Large intestine (tissue), 3 donors: ENCODE results near the gene SMS. TPM values are rescaled to one million over a fixed set of nuclear protein-coding genes. Genes with fewer than 3 reads are reported as not detected.

Experiments
- DNase-seq, 2 donors: peaks; one replicate each; pipeline versions ENCODE4 v3.0.0 to v3.0.0-alpha.2; 2013
- H3K27ac ChIP-seq: one replicate; pipeline ENCODE4 v1.5.1; 2013; ENCODE audit warnings: low read length
- H3K27me3 ChIP-seq: 2 replicates; pipeline ENCODE4 v1.6.1; 2013; ENCODE audit warnings: low read length; ENCODE audit not compliant: control insufficient read depth, insufficient read depth
- H3K36me3 ChIP-seq: 2 replicates; pipeline ENCODE4 v1.6.1; 2013; ENCODE audit warnings: low read length; ENCODE audit not compliant: control insufficient read depth, insufficient read depth
- H3K4me1 ChIP-seq: one replicate; pipeline ENCODE4 v1.6.1; 2013; ENCODE audit warnings: low read length; ENCODE audit not compliant: control insufficient read depth, insufficient read depth
- H3K4me3 ChIP-seq: one replicate; pipeline ENCODE4 v1.5.1; 2013; ENCODE audit warnings: low read length
- H3K9me3 ChIP-seq: one replicate; pipeline ENCODE4 v1.6.1; 2013; ENCODE audit warnings: mild to moderate bottlenecking, low read depth, low read length, moderate library complexity; ENCODE audit not compliant: control insufficient read depth
- WGBS: methylation state at CpG from one replicate; pipeline ENCODE4 v1.1.5; 2013; ENCODE audit warnings: low lambda C conversion rate; ENCODE audit not compliant: insufficient coverage; 5-methylcytosine and 5-hydroxymethylcytosine counted together
- polyA plus RNA-seq: library from polyadenylated mRNA; unstranded; fragments of 120-200 nt; gene quantifications from one replicate; pipeline ENCODE4 v1.2.1, GENCODE V29; 2013

Gene SMS
- polyA plus RNA-seq, 1 donor, result 87.3 TPM

GRCh38 chrX:21996872-21997455 is 56.5 kb downstream of the SMS start:
- H3K27ac ChIP-seq, result no peak overlapping the region
- H3K4me3 ChIP-seq, result no peak overlapping the region
- no peaks in the 10 kb centered on the region for H3K4me1 ChIP-seq
- no peaks in the 10 kb centered on the region for H3K9me3 ChIP-seq
- H3K36me3 ChIP-seq, result peaks cover 10% of the 10 kb centered on the region
- WGBS, result no CpG with 5 or more reads among the region's 10 CpGs
- DNase-seq, result peak in 1 of 2 donors; percentile 9
- H3K27me3 ChIP-seq, result no peaks in the 10 kb centered on the region

- WGBS, result no CpG with 5 or more reads among the region's 4 CpGs
- Histone ChIP-seq H3K4me3 (no peak overlapping the region), H3K27me3 (no peaks in the 10 kb centered on the region), H3K36me3 (peaks cover 6% of the 10 kb centered on the region), H3K4me1 (no peaks in the 10 kb centered on the region), H3K27ac (no peak overlapping the region), H3K9me3 (no peaks in the 10 kb centered on the region)
- no peak for DNase-seq
Observed at GRCh38 chrX:21998037-21998436, 57.5 kb downstream of the SMS start.

DNA sequence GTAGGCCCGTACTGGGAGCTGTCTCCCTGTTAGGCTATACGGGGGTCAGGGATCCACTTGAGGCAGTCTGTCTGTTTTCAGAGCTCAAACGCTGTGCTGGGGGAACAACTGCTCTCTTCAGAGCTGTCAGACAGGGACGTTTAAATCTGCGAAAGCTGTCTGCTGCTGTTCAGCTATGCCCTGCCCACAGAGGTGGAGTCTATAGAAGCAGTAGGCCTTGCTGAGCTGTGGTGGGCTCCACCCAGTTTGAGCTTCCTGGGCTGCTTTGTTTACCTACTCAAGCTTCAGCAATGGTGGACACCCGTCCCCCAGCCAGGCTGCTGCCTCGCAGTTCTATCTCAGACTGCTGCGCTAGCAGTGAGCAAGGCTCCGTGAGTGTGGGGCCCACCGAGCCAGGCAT is 64.4 kb downstream of the SMS start:
- no peak for DNase-seq
- no peaks in the 10 kb centered on the region for H3K9me3 ChIP-seq
- H3K4me3 ChIP-seq, result no peak overlapping the region
- no peaks in the 10 kb centered on the region for H3K36me3 ChIP-seq
- no peaks in the 10 kb centered on the region for H3K4me1 ChIP-seq
- no peak overlapping the region for H3K27ac ChIP-seq
- no CpG with 5 or more reads among the region's 10 CpGs for WGBS
- H3K27me3 ChIP-seq, result no peaks in the 10 kb centered on the region

DNA sequence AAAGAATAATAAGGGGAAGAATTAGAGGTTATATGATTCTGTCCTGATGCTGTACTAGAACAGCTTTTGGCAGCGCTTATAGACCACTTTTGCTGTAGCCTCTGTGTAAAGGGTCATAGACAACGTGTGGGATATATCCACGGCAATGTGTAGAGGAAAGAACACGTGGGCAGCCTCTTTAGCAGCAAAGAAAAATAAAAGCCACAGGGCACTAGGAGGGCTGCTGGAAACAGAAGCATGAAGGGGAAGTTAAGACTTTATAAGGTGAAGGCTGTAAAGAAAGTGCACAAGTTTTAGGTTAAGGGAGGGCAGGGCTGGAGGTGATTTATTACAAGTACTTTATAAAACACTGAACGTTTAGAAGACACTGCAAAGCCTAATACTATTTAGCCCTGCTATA is 71.5 kb downstream of the SMS start:
- no CpG with 5 or more reads among the region's 5 CpGs for WGBS
- Histone ChIP-seq H3K4me3 (no peak overlapping the region), H3K27ac (no peak overlapping the region), H3K4me1 (peaks cover 4% of the 10 kb centered on the region), H3K36me3 (no peaks in the 10 kb centered on the region), H3K9me3 (no peaks in the 10 kb centered on the region), H3K27me3 (no peaks in the 10 kb centered on the region)
- no peak for DNase-seq

- Histone ChIP-seq H3K36me3 (no peaks in the 10 kb centered on the region), H3K9me3 (no peaks in the 10 kb centered on the region), H3K4me3 (no peak overlapping the region), H3K27me3 (no peaks in the 10 kb centered on the region), H3K27ac (no peak overlapping the region), H3K4me1 (peaks cover 4% of the 10 kb centered on the region)
- no peak for DNase-seq
- WGBS, result no CpG with 5 or more reads among the region's 7 CpGs
Observed at GRCh38 chrX:22012931-22013330, 72.4 kb downstream of the SMS start.

DNA sequence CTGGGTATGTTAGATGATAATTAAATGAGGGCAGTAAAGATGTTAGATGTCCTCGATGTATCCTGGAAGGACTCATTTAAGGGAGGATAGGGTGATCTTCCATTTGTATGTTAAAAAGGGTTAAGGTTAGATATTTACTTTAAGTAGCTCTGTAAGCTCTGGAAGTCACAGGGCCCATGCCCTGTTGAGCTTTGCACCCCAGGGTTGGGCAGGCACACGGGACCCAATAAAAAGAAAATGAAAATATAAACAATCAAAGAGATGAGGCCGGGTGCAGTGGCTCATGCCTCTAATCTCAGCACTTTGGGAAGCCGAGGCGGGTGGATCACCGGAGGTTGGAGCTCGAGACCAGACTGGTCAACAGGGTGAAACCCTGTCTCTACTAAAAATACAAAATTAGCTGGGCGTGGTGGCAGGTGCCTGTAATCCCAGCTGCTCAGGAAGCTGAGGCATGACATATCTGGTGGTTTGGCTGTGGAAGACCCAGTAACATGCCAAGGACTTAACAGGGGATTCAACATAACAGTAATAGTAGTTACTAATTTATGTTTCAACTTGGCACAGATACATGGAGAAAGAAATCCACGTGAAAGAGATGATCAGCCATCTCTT is 74.7 kb downstream of the SMS start:
- no peaks in the 10 kb centered on the region for H3K36me3 ChIP-seq
- WGBS, result no CpG with 5 or more reads among the region's 9 CpGs
- H3K27me3 ChIP-seq, result no peaks in the 10 kb centered on the region
- peaks cover 4% of the 10 kb centered on the region for H3K4me1 ChIP-seq
- DNase-seq, result peak; percentile 38 to 73
- no peaks in the 10 kb centered on the region for H3K9me3 ChIP-seq
- no peak overlapping the region for H3K4me3 ChIP-seq
- no peak overlapping the region for H3K27ac ChIP-seq

- H3K9me3 ChIP-seq, result no peaks in the 10 kb centered on the region
- H3K36me3 ChIP-seq, result no peaks in the 10 kb centered on the region
- H3K4me1 ChIP-seq, result peaks cover 3% of the 10 kb centered on the region
- no CpG with 5 or more reads among the region's 10 CpGs for WGBS
- no peaks in the 10 kb centered on the region for H3K27me3 ChIP-seq
- H3K4me3 ChIP-seq, result no peak overlapping the region
- no peak overlapping the region for H3K27ac ChIP-seq
- DNase-seq, result no peak
Observed at GRCh38 chrX:22021751-22022324, 81.3 kb downstream of the SMS start.

- no peaks in the 10 kb centered on the region for H3K9me3 ChIP-seq
- no peaks in the 10 kb centered on the region for H3K27me3 ChIP-seq
- no CpG with 5 or more reads among the region's 2 CpGs for WGBS
- peaks cover 6% of the 10 kb centered on the region for H3K4me1 ChIP-seq
- no peaks in the 10 kb centered on the region for H3K36me3 ChIP-seq
- DNase-seq, result no peak
- H3K27ac ChIP-seq, result no peak overlapping the region
- H3K4me3 ChIP-seq, result no peak overlapping the region
Observed at GRCh38 chrX:22024577-22024976, 84.1 kb downstream of the SMS start.

GRCh38 chrX:22025751-22026150 is 85.2 kb downstream of the SMS start:
- no peaks in the 10 kb centered on the region for H3K36me3 ChIP-seq
- no peaks in the 10 kb centered on the region for H3K27me3 ChIP-seq
- peaks cover 6% of the 10 kb centered on the region for H3K4me1 ChIP-seq
- no peaks in the 10 kb centered on the region for H3K9me3 ChIP-seq
- H3K4me3 ChIP-seq, result no peak overlapping the region
- no CpG with 5 or more reads among the region's 7 CpGs for WGBS
- H3K27ac ChIP-seq, result peak overlapping the region; percentile 4
- peak; percentile 38 to 72 for DNase-seq

GRCh38 chrX:22026731-22027130 is 86.2 kb downstream of the SMS start:
- WGBS, result no CpG with 5 or more reads among the region's 4 CpGs
- Histone ChIP-seq H3K27me3 (no peaks in the 10 kb centered on the region), H3K4me3 (no peak overlapping the region), H3K36me3 (no peaks in the 10 kb centered on the region), H3K27ac (no peak overlapping the region), H3K4me1 (peaks cover 6% of the 10 kb centered on the region), H3K9me3 (no peaks in the 10 kb centered on the region)
- DNase-seq, result no peak

DNA sequence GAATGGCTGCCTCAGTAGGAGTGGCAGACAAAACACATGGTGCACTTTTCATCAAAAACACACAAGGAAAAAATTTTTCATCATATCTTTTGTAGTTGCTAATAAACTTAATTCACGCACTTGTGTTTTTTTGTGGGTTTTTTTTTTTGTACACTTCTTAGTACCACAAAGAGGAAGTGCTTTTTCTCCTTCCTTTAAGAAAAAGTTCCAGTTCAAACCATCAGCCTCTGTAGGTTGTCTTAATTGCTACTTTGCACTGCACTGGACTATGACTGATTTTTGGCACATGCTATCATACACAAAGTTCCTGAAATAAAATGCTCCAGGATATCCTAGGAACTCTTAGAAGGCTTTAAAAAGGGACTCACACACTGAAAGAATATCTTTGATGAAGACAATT is 91.6 kb downstream of the SMS start, which contains the start of gene PHEX:
Gene PHEX, plus strand, starts transcription at position 242 of the 400 bp plus-strand sequence. CDS start 681 bp downstream, outside the sequence.
- H3K36me3 ChIP-seq, result no peaks in the 10 kb centered on the region
- no peak within 1 kb of the TSS for H3K4me3 ChIP-seq
- peaks cover 2% of the 10 kb centered on the region for H3K4me1 ChIP-seq
- H3K27ac ChIP-seq, result no peak within 1 kb of the TSS
- DNase-seq, result no peak
- H3K27me3 ChIP-seq, result no peaks in the 10 kb centered on the region
- H3K9me3 ChIP-seq, result no peaks in the 10 kb centered on the region
- no CpG with 5 or more reads among the region's 1 CpG for WGBS
